Renal cortical epithelial cell (primary cell): ENCODE measurements around the gene ZNF169. TPM values are rescaled to one million over a fixed set of nuclear protein-coding genes. Genes with fewer than 3 reads are reported as not detected.
"Not testable (repeated sequence)": the region's sequence is repeated elsewhere in the genome, so short reads cannot be mapped to it uniquely, and the experiment has no call there.

Source experiments
- DNase-seq: peaks from one replicate; pipeline ENCODE4 v3.0.0-alpha.2; 2011; ENCODE audit warnings: low read depth
- total RNA-seq: library from RNA; depleted of rRNA; stranded (reverse); fragments of >200 nt; gene quantifications from 2 replicates; pipeline ENCODE4 v1.2.3, GENCODE V29; 2014

The ZNF169 gene
- total RNA-seq: 2.4 and 5.9 TPM in 2 replicates

DNA sequence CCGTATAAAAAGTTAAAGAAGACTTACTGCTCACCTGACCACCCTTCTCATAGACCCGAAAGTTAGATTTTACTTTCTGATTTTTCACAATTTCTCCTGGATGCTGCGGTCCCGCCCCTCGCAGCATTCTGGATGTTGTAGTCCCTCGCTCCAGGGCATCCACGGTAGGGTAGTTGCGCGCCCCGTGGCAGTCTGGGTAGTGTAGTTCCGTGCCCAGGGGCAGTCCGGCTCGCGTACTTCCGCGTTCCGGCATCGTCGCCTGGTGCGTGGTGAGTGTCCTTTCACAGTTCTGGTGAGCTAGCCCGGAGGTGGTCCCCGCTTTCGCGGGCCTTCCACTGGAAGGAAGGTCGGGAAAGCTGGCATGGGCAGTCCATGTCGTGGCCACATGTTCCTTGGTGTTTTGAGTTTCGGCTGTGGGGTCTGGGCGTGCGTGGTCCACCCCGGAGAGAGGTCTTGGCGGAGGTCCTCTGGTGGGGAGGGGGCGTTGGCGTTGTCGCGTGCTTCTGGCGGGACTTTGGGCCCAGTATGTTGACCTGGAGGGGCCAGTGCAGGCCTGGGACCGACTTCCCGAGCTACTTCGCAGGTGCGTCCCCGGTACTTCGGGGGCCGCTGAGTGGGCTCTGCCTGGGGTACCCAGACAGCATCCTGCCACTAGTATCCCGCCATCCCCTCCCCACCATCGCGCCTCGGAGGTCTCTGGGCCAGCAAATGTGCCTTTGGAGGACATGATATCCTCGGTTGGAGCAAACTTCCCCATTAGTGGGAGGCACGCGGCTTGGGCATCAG is at the start of gene ZNF169:
Gene ZNF169, plus strand, starts transcription at position 222 of the 786 bp plus-strand sequence. CDS start 19,515 bp downstream, outside the sequence.
- DNase-seq: peak; percentile 68

DNA sequence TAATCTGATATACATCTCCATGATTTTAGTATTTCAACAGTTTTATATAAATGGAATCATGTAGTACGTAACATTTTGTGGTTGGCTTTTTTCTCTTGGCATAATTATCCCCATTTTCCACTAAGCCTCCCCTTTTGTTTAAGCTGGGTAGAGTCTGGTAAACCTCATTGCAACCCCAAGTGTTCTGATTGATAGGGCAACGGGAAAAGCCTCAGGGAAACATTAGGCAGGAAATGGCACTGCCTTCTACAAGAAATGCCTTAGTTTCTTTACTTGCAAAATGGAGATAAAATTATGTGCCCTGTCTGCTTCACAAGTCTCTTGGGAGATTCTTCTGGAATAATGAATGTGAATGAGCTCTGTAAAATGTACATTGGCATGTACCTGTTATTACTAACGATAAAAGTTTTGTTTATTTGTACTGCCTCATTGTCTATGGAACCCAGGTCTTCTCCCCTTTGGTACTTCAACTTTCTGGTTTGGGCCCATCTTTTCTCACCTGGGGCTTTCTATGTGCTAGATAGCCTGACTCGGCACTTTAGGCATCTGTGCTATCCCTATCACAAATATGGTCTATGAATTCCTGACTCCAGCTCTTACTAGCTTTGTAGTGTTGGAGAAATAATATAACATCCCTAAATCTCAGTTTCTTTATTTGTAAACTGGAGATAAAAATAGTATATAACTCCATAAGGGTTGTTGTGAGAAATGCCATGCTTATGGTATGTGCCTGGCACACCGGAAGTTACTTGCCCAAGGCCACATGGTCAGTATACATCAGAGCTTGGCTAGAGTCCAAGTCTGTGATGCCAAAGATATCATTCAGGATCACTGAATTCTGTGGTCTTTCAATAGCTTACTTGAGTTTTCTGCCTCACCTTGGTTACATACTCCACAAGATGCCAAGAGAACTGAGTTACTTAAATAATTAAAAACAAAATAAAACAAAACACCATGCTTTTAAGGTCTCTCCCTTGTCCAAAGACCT is 48.2 kb upstream of the ZNF169 start:
- DNase-seq: no peak

DNA sequence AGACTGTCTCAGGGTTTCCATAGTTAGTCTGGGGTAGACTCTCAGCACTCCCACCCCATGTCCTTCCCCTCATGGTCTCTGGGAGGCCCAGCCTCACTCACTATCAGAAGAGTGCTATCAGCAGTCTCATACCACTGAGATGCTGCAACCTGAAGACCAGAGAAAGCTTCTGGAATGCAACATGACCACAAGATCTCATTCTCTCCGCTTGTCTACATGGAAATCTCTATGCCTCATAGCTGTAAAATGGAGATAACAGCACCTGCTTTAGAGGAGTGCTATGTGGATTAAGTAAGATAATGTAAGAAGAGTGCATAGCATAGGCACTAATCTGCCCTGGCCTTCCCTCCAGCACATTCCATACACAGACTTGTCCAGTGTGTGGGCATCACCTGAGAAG is 47.0 kb upstream of the ZNF169 start:
- no peak for DNase-seq

DNA sequence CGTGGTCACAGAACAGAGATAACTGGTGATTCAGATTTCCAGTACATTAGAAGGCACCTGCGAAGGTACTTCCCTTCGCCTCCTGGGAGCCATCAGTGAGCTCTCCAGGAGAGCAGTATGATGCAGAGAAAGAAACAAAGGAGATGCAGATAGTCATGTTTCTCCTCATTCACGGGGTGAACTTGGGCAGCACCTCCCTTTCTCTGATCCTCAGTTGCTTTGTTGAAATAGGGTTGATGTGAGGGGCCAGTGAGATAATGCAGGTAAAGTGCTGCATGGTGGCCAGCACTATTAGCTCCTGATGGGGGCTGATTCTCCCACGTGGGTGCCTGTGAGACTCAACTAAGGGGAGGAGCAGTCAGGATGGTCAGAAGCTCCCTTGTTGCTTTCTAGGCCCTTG is 46.6 kb upstream of the ZNF169 start:
- no peak for DNase-seq

DNA sequence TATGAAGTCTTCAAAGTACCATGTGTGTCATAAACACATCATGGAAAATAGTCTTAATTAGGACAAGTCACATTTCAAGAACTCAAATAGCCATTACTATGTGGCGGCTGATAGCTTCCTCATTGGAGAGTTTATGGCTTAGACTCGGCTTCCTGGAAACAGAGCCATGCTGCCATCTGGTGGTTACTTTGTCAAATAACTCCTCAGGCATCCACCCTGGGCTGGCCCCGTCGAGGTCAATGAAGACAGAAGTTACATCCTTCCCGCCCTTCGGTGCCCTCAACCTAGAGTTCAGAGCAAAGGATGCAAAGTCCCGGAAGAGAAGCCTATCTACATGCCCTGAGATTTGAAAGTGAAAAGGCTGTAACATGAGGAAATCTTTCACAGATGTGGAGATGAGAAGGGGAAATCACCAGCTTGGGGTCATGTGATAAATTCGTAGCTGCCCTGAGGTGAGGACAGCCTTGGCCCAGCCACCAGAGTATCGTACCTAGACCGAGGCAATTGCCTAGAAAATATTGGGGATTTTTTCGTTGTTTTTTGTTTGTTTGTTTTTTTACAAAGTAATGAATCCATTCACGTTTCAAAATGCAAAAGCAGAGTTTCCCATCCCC is 45.5 kb upstream of the ZNF169 start:
- DNase-seq: peak; percentile 71

DNA sequence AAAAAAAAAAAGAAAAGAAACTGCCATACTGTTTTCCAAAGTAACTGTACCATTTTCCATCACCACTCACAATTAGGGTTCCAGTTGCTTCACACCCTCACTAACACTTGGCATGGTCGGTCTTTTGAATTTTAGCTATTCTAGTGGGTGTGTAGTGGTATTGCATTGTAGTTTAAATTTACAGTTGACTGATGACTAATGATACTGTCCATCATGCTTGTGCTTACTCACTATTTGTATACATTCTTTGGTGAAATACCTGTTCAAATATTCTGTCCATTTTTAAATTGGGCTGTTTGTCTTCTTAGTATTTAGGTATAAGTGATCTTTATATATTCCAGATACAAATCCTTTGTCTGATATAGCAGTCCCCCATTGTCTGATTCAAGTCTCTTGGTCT is 36.2 kb upstream of the ZNF169 start:
- no peak for DNase-seq

DNA sequence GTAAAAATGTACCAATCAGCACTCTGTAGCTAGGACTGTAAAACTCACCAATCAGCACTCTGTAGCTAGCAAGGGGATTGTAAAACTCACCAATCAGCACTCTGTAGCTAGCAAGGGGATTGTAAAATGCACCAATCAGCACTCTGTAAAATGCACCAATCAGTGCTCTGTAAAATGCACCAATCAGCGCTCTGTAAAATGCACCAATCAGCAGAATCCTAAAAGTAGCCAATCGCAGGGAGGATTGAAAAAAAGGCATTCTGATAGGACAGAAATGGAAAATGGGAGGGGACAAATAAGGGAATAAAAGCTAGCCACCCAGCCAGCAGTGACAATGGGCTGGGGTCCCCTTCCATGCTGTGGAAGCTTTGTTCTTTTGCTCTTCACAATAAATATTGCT is 33.7 kb upstream of the ZNF169 start:
- not testable (repeated sequence) for DNase-seq

DNA sequence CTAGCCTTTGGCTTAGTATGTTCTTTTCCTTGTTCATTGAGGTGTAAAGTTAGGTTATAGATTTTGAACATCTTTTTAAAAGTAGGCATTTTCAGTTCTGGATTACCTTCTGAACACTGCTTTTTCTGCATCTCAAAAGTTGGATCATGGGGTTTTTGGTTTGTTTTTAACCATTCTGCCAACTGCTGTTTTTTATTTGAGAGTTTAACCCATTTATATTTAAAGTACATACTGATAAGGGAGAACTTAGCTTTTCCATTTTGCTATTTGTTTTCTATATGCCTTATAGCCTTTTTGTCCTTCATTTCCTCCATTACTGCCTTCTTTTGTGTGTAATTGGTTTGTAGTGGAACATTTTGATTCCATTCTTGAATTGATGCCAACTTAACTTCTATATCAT is 30.5 kb upstream of the ZNF169 start:
- no peak for DNase-seq

DNA sequence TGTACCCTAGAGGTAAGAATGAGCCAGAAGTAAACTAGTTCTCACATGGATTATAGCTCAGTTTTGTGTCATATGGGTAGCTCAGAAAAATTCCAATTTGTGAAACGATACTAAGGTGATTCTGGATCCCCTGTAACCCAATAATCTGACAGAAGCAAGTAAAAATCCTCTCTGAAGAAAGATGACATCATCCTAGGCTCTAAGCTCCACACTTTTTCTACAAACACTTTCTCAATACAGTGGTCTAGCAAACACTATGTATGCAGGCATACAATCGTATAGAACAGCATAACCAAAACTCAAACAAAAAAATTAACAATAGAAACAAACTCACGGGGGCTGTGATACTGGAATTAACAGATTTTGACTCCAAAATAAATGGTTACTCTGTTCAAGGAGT is 26.7 kb upstream of the ZNF169 start:
- no peak for DNase-seq

DNA sequence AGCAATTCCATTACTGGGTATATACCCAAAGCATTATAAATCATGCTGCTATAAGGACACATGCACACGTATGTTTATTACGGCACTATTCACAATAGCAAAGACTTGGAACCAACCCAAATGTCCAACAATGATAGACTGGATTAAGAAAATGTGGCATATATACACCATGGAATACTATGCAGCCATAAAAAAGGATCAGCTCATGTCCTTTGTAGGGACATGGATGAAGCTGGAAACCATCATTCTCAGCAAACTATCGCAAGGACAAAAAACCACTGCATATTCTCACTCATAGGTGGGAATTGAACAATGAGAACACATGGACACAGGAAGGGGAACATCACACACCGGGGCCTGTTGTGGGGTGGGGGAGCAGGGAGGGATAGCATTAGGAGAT is 18.0 kb upstream of the ZNF169 start:
- not testable (repeated sequence) for DNase-seq

DNA sequence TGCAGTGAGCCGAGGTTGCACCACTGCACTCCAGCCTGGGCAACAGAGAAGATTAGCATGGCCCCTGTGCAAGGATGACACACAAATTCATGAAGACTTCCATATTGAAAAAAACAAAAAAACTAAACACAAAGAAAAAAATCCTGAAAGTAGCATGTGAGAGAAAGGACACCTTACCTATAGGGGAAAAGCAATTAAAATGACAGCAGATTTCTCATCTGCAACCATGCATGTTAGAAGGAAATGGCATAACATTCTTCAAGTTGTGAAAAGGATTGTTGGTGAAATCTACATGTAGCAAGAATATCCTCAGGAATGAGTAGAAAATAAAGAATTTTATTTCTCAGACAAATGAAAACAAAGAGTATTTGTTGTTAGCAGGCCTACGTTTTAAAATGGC is 13.4 kb upstream of the ZNF169 start:
- DNase-seq: no peak

DNA sequence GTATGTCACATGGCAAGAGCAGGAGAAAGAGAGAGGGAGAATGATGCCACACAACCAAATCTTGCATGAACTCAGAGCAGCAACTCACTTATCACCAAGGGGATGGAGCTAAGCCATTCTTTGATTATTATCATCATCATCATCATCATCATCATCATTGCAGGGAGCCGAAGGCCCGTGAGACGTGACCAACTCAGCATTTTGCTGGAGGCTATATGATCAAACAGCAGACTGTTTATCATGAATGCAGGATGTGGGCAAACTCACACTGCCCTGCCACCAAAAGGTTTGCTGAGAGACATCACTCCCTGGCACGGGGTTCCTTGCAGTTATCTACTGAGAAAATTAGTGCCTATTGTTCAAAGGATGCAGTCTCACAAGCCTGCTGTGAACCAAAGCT is 8.6 kb upstream of the ZNF169 start:
- DNase-seq: no peak

DNA sequence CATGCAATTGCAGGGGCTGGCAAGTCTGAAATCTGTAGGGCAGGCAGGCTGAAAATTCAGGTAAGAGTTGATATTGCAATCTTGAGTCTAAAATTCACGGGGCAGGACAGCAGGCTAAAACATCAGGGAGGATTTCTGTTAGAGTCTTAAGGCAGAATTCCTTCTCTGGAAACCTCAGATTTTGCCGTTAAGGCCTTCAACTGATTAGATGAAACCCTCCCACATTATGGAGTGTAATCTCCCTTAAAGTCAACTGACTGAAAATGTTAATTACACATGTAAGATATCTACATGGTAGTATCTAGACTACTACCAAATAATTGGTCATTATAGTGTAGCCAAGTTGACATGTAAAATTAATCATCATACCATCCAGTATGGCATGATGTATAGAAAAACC is 3.1 kb upstream of the ZNF169 start:
- no peak for DNase-seq

DNA sequence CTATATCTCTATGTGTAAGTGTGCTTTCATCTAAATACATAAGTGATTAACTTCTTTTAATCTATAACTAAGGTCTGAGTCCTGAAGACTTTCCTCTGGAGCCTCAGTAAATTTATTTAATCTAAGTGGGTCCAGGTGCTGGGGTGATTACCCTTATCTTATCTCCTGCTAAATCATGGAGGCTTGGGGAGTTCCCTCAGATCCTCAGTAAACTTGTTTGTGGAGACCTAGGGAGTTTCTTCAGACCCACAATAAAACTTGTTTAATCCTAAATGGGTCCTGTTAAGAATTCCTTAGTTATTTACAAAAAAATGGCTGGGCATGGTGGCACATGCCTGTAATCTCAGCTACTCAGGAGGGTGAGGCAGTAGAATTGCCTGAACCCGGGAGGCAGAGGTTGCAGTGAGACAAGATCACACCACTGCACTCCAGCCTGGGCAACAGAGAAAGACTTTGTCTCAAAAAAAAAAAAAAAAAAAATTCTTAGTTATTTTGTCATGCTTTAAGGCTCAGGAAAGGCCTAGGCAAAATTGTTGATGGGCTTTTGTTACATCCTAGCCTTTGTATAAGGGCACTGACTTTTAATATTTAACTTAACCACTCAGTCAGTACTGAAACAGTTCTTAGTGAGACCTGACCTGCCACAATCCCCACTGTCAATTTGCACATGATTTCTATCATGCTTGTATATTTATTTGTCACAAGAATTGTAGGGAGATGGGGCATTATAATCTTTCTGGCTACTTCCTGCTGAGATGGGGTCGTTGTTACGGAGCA is 6.7 kb downstream of the ZNF169 start:
- peak; percentile 39 for DNase-seq

DNA sequence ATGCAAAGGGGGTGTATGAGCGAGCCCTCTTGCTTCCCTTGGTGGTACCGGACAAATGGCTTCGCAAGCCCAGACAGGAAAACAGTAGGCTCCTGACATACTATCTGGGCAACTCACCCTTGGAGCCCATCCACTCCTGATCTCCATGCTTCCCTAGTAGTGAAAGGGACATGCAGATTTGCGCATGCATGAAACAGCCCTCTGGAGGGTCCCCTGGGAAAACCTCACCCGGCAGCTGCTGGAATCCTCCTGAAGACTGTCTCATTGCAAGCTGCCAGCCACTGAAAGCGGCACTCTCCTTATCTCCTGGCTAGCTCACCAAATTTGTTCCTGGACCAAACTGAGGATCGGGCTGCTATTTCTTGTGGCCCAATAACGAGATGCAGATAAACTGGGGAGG is 10.2 kb downstream of the ZNF169 start:
- no peak for DNase-seq

DNA sequence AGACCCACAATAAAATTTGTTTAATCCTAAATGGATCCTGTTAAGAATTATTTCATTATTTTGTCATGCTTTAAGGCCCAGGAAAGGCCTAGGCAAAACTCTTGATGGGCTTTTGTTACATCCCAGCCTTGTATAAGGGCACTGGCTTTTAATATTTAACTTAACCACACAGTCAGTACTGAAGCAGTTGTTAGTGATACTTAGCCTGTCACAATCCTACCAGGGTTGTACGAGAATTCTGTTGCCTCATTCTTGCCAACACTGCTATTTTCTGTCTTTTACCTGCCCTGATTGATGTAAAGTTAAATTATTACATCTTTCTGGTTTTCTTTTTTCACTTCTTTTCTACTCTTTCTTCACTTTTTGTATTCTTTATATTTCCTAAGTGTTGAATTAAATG is 10.9 kb downstream of the ZNF169 start:
- DNase-seq: peak; percentile 77

DNA sequence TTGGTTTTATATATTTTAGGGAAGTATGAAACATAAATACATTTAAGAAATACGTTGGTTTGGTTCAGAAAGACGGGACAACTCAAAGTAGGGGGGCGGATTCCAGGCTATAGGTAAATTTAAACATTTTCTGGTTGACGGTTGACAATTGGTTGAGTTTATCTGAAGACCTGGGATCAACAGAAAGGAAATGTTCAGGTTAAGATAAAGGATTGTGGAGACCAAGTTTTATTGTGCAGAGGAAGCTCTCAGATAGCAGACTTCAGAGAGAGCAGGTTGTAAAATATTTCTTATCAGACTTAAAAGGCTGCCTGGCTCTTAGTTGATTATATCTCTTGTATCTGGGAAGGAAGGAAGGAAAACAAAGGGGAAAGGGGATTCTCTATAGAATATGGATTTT is 17.9 kb downstream of the ZNF169 start:
- not testable (repeated sequence) for DNase-seq

DNA sequence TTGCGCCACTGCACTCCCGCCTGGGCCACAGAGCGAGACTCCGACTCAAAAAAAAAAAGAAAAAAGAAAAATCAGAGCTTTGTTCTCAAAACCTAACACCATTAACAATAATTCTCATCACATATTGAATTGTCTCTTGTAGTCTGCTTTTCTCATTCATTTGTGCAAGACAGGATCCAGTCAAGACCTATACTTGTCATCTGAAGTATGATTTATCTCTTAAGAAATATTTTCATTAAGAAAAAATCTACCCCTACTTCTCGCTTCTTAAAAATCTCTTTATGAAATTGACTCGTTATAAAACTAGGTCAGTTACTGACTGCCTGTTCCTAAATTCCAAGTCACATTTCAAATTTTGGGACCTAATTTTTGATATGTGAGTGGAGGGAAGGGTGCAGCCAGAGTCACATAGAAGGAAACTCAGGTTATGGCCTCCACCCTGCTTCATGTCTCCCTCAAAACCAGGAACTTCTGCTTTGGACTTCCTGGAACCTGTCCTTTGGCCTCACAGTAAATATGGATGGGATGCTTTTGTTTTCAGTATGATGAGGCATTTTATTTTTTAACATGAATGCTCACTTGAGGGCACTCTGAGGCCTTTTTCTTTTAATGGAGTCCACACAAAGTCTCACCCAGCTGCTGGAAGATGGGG is 18.9 kb downstream of the ZNF169 start:
- no peak for DNase-seq

DNA sequence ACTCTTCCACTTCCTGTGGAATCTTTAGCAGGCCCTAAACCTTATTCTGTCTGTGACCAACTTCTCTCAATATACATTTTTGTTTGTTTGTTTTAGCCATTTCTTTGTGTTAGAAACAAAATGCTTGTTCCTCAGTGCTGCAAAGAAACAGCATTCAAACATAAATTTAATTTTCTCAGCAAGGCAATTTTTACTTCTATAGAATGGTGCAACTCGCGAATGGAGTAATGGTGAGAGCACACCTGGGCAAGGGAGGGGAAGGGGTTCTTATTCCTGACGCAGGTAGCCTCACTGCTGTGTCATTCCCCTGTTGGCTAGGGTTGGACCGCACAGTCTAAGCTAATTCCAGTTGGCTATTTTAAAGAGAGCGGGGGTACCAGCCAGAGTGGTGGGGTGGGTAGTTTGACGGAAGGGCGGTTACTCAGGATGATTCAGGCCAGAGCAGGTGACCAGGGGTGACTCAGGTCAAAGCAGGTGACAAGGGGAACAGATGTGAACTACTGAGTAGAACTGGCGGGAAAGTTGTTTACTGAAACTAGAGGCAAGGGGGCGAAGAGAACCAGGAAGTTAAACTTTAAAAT is 21.4 kb downstream of the ZNF169 start:
- DNase-seq: no peak

DNA sequence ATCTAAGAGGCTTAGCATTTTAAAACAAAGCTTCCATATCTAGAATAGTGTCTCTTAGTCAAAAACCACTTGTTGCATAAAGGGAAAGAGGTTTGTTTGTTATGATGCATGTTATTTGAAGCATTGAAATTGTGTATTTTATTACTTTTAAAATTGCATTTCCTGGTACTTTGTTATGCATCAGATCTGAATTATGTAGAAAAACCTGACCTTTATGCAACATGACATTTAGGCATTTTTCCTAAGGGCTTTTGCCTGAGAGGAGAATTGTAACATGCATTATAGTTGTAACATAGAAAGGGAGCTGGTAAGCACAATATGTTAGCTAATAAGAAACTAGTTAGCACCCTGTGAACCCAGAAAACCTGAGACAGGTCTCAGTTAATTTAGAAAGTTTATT is 22.0 kb downstream of the ZNF169 start:
- DNase-seq: no peak

DNA sequence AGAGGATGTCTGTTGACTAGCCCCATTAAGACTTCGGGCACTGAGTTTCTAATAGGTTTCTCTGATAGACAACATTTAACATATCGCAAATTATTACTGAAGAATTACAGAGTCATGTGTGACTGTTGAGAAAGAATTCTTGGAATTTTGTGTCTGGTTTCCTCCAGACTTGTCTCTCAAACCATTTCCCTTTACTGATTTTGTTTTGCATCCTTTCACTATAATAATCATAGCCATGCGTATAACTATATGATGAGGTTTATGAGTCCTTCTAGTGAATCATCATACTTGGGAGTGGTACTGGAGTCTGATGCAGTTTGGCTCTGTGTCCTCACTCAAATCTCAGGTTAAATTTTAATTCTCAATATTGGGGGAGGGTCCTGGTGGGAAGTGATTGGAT is 27.0 kb downstream of the ZNF169 start:
- no peak for DNase-seq
